Limb (tissue), 2 donors: ENCODE data around the gene SMIM41.

Source experiments
- DNase-seq, 2 donors: peaks; one replicate each; pipeline ENCODE4 v3.0.0-alpha.2; 2016; ENCODE audit errors: extremely low spot score in 2 of 2

SMIM41 gene

DNA sequence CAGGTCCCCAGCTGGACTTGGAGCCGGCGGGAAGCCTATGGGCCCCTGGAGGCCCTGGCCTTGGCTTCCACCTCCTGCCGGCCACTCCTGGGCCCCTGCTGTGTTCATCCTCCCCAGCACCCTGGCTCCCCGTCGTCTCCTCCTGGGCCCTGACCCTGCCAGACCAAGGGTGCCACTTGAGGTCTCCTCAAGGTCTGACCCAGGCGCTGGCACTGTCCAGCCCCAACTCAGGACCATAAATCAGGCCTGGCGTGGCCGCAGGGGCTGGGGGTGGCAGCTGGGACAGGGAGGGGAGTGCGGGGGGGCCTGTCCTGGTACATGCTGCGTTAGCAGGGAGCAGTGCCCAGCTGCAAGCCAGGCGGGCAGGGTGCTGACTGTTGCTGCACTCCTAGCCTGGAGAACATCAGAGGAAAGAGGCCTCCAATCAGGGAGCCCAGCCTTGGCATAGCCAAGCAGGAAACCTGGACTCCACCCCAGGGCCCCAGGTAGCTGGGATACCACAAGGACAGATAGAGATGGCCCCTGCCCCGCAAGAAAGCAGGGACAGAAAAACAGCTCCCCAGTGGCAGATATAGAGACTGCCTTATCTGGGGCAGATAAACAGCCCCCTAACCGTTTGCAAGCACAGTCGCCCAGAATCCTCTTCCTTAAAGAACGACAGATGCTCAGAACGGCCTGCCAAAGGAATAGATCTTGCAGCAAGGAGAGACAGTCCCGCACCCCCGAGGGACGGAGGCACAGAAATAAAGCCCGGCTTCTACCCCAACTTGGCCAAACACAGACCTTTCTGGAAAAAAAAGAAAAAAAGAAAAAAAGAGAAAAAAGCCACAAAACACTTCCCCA is 16.2 kb upstream of the SMIM41 start:
- DNase-seq: peak in 1 of 2 donors; percentile 35

- DNase-seq: peak in 1 of 2 donors; percentile 34
Observed at GRCh38 chr12:52063981-52064649, 15.4 kb upstream of the SMIM41 start.

GRCh38 chr12:52066346-52067080 is 13.0 kb upstream of the SMIM41 start:
- no peak for DNase-seq

DNA sequence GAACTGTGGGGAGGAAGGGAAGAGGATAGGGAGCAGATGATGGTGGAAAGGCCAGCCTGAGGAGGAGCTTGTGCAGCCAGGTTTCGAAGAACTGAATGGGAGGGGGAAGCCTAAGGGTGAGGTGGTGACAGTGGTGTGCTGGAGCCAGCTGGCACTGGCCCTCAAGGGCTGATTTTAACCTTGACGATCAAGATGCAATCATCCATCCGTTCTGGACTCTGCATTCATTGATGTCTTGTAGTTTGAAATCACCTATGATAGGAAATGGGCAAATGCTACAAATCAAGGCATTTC is 12.5 kb upstream of the SMIM41 start:
- no peak for DNase-seq

DNA sequence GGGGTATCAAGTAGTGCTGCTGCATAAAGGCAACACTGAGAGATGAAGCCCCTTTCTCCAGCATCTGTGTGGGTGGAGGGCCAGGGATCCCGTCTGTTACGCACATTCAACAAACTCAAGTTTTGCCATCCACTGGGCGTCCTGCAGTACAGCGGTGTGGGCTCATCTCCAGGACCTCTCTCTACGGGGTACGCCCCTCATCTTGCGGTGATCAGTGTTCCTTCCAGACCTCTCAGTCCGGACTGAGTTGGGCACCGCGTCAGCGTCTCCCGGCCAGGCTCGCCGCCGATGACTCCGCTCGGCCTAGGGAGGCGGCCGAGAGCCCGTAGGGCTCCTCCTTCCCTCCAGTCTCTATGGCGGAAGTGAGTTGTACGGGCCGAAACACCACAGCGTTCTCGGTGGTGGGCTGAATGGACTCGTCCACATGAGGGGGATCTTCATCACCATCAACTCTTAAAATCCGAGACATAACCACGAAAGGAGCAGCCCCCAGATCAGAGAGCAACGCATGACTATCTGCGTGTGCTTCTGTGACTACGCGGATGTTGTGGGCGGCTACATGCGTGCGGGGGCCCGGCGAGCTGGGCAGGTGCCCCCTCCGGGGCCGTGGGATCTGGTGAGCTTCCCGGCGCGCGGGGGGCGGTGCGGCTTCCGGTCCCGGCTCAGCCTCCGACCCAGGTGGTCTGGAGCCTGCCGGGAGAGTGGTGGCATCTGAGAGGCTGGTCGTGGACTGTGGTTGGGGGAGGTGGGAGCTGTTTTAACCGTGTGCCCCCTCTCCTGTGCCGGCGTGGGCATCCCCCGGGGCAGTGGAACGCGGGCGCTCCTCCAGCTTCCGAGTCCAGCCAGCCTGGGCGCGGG is 9.9 kb upstream of the SMIM41 start, which contains the start of gene ATG101:
Gene ATG101 (plus strand): TSS at position 652 of the 858 bp plus-strand sequence. CDS start 3,673 bp downstream, outside the sequence.
- peak; percentile 95 for DNase-seq

GRCh38 chr12:52070185-52070925 is 9.1 kb upstream of the SMIM41 start:
- no peak for DNase-seq

- no peak for DNase-seq
Observed at GRCh38 chr12:52073531-52074381, 5.7 kb upstream of the SMIM41 start.

- DNase-seq: no peak
Observed at GRCh38 chr12:52074971-52075724, 4.4 kb upstream of the SMIM41 start.

DNA sequence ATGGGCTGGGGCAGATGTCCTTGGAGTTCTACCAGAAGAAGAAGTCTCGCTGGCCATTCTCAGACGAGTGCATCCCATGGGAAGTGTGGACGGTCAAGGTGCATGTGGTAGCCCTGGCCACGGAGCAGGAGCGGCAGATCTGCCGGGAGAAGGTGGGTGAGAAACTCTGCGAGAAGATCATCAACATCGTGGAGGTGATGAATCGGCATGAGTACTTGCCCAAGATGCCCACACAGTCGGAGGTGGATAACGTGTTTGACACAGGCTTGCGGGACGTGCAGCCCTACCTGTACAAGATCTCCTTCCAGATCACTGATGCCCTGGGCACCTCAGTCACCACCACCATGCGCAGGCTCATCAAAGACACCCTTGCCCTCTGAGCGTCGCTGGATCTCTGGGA is 2.7 kb upstream of the SMIM41 start:
- DNase-seq: no peak

DNA sequence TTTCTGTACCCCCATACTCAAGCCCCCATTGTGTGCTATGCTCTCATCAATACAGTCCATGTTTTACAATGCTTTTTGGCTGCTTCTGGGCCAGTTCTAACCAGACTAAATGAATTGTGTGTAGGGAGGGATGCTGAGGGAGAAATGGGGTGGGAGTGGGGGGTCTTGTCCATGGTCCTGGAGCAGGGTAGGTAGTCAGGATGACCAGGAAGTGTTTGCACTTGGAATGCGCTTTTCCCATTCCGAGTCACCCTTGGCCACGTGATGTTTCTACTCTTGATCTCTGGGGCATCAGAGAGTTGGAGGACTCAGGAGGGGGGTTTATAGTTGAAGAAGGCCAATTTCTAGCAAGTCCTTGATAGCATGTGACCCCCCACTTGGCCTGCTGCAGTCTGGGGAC is 1.2 kb upstream of the SMIM41 start:
- no peak for DNase-seq

- peak in 1 of 2 donors; percentile 35 for DNase-seq
Observed at GRCh38 chr12:52080403-52081251, 1.1 kb downstream of the SMIM41 start.

DNA sequence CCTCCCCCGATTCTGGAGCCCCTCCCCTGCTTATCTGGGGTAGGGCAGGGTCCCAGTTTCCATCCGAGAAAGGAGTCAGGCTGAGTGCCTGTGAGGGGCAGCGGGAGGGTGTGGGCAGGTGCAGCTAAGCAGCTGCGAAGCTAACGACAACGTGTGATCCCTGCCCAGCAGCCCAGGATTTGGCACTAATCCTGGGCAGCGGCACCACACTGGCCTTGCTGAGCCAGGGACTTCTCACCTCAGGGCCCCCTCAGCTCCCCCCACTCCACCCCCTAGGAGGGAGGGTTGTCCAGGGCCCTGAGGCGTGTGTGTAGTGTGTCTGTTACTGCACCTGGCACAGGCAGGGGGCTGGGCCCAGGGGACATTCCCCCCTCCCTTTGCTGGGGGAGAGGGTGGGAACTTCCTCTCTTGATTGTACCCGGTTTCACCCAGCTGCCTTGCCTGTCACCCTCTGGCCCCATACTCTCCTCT is 1.8 kb downstream of the SMIM41 start:
- DNase-seq: peak in 1 of 2 donors; percentile 62

DNA sequence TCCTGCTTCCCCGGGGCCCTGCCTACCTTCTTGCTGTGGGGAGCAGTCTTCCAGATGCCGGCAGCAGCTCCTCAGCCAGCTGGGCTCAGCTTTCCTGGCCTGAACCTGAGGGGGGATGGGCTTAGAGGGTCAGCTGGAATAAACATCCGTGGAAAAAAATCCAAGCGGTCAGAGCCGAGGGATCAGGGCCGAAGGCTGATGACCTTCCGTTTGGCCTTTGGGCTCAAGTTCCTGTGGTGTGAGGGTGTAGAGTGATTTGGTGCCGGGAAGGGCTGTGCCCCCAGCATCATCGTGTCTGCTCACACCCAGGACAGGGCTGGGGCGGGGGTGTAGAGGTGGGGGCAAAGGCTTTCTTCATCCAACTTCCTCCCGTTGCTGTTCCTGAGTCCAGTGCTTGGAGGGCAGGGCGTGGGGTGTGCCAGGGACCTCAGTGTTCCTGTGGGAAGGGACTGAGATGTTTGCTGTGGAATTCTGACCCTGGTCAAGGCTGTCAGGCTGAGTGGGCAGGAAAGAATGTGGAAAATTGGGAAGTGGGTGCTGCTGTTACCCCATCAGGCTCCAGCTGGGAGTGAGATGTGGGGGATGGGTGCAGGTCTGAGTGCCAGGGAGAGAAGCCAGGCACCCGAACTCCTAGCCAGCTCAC is 2.6 kb downstream of the SMIM41 start:
- DNase-seq: peak in 1 of 2 donors; percentile 38

DNA sequence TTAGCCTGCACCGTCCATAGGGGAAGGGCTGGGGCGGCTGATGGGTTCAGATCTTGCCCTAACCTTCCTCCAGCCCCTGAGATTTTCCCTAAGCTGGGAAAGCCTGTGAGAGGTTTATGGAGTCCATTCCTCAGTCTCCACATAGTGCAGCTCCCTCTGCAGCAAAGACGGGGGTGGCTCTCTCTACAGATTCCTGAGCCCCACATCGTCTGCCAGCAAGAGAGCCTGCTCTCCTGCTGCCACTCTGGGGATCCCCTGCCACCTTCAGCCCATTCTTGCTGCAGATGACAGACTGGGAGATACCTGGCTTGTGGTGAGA is 3.1 kb downstream of the SMIM41 start:
- DNase-seq: no peak

- DNase-seq: peak in 1 of 2 donors; percentile 82
Observed at GRCh38 chr12:52082988-52083637, 3.6 kb downstream of the SMIM41 start.

DNA sequence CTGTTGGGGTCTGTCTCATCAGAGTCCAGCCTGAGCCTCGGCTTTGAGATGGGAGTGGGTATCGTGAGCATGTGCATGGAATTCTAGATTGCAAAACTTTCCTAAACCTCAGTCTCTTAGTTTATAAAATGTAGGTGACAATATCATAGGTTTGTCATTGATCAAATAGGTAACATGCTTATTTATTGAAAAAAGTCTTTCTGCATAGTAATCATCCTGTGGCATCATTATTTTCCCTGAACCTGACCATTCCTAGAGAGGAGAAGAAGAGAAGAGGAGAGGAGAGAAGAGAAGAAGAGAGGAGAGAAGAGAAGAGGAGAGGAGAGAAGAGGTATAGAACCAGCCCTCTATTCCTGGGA is 4.1 kb downstream of the SMIM41 start:
- DNase-seq: no peak
